Measurements from ENCODE around the gene MYOD1. TPM values are rescaled to one million over a fixed set of nuclear protein-coding genes. Genes with fewer than 3 reads are reported as not detected.
A peak's percentile ranks its signal among the peaks of the same experiment; 100 is the strongest.

MYOD1 gene
- total RNA-seq, 4 donors from 2014 or later, result not detected

GRCh38 chr11:17760102-17761029, 41.0 kb downstream of the MYOD1 start:
- ATAC-seq (ENCODE audit: low FRiP score) (peak; percentile 39), DNase-seq (ENCODE audit: low spot score) (no peak)
- TF ChIP-seq CTCF (IDR thresholded peaks at IDR 0.05), result no peak

DNA sequence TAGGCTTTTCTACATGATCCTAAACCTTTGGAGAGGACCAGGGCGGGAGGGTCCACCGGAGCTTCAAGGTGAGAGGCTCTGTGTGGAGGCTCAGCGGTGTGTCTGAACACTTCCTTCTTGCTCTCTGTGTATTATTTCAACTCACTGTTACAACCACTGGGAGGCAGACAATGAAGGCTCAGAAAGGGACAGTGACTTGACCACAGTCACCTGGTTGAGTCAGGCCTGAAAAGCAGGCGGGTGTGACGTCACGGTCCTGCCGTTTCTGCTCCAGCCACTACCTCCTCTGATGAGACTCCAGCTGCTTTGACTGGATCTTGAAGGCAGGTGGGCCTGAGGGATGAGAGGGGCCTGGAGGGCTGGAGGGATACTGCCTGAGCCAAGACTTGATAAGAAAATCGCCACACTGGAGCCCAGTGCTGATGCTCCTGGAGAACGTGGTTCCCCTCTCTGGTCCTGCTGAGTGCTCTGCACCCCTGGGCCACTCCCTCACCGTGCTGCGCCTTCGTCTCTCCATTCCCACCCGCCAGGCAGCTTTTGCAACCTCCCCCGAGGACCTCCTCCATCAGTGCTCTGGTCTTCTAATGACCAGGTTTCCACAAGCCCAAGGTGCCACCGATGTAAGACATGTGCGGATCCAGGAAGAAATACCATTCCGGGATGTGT, 43.1 kb downstream of the MYOD1 start:
- TF ChIP-seq CTCF (IDR thresholded peaks at IDR 0.05), result no peak
- ATAC-seq (ENCODE audit: low FRiP score) (no peak), DNase-seq (ENCODE audit: low spot score) (no peak)

DNA sequence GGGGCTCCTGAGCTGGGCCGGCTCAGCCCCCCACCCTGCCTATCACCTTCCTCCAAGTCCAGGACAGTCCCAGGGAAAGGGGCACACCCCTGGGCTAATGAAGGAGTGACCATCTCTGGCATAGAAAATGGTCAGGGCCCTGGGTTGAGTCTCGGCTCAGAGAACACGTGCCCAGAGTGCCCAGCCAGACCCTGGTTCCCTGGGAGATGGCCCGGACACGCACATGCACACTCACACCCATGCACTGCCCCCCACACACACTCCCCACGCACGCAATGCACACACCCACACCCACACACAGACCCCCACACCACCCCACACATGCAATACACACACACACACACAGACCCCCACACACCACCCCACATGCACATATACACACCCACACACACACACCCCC, 43.9 kb downstream of the MYOD1 start:
- DNase-seq (ENCODE audit: low spot score) (no peak), ATAC-seq (ENCODE audit: low FRiP score) (no peak)
- no peak for TF ChIP-seq CTCF (IDR thresholded peaks at IDR 0.05)

DNA sequence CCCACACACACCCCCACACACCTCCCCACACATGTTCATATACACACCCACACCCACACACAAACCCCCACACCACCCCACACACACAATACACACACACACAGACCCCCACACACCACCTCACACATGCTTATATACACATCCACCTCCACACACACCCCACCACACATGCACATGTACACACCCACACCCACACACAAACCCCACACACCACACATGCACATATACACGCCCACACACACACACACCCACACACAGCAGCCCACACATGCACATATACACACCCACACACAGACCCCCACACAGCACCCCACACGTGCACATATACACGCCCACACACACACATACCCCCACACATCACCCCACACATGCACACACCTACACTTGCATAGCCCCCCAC, 44.3 kb downstream of the MYOD1 start:
- DNase-seq (ENCODE audit: low spot score), result no peak
- ATAC-seq (ENCODE audit: low FRiP score), result no peak
- no peak for TF ChIP-seq CTCF (IDR thresholded peaks at IDR 0.05)

GRCh38 chr11:17764446-17765218, 45.3 kb downstream of the MYOD1 start:
- no peak for DNase-seq (ENCODE audit: low spot score)
- TF ChIP-seq CTCF (IDR thresholded peaks at IDR 0.05), result no peak
- no peak for ATAC-seq (ENCODE audit: low FRiP score)

DNA sequence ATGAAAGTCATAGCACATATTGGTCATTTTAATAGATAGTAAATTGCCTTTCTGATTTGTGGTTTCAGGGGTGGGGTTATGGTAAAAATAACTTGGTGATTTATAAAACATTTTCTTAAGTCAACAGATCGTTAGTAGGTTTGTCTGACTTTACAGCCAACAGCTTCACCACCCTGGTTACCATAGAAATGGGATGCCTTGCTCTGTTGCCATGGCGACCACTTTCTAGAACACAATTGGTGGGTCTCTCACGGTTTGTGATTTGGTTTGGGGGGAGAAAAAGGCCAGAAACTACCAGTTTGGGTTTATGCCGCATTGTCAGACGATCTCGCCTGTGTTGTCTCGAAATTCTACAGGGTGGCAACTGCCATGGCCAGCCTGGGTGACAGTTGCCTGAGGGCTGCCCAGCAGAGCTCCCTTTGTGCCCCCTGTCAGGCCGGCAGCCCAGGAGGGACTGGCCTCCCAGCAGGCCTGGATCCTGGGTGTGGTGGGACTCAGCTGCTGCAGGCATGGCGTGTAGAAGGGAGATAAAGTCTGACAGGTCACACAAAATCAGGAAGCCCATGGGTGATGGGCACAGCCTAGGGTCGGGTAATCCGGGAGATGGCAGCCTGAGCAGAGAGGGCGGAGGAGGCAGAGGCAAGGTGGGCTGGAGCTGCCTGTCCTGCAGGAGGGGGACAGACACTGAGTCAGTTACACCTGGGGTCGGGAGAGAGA, 46.1 kb downstream of the MYOD1 start:
- no peak for DNase-seq (ENCODE audit: low spot score)
- ATAC-seq (ENCODE audit: low FRiP score), result no peak
- TF ChIP-seq CTCF (IDR thresholded peaks at IDR 0.05), result no peak
